OCI-LY1 (cell line): ENCODE measurements around the gene GULP1.

Experiments used
- H2AFZ ChIP-seq: fragments of 200-600 bp; sonication (generic), shearing (Covaris generic); 2 replicates; pipeline ENCODE4 v1.6.0; 2014; ENCODE audit warnings: antibody characterized with exemption, mild to moderate bottlenecking, low read length
- H3F3A ChIP-seq: fragments of 200-600 bp; sonication (generic), shearing (Covaris generic); 2 replicates; pipeline ENCODE4 v1.6.0; 2014; ENCODE audit warnings: mild to moderate bottlenecking, antibody characterized with exemption, low read length, moderate library complexity; ENCODE audit not compliant: insufficient read depth
- H3K27ac ChIP-seq: fragments of 200-600 bp; sonication (generic); 2 replicates; pipeline ENCODE4 v1.5.1; 2014; ENCODE audit warnings: low read length, mixed run types, mild to moderate bottlenecking, low read depth; ENCODE audit not compliant: poor library complexity, severe bottlenecking
- H3K27me3 ChIP-seq: fragments of 200-600 bp; sonication (generic); 2 replicates; pipeline ENCODE4 v1.6.0; 2014; ENCODE audit warnings: antibody characterized with exemption, mild to moderate bottlenecking, low read length, moderate library complexity; ENCODE audit not compliant: insufficient read depth
- H3K36me3 ChIP-seq: fragments of 200-600 bp; sonication (generic); 2 replicates; pipeline ENCODE4 v1.6.1; 2014; ENCODE audit warnings: mild to moderate bottlenecking, antibody characterized with exemption, low read length, moderate library complexity, mixed read lengths; ENCODE audit not compliant: insufficient read depth
- H3K4me1 ChIP-seq: fragments of 200-600 bp; sonication (generic); 2 replicates; pipeline ENCODE4 v1.5.1; 2014; ENCODE audit warnings: mild to moderate bottlenecking, low read length, moderate library complexity; ENCODE audit not compliant: insufficient read depth, severe bottlenecking
- H3K4me2 ChIP-seq: fragments of 200-600 bp; sonication (generic), shearing (Covaris generic); 2 replicates; pipeline ENCODE4 v1.6.1; 2014; ENCODE audit warnings: low read length
- H3K4me3 ChIP-seq: fragments of 200-600 bp; sonication (generic); 2 replicates; pipeline ENCODE4 v1.5.1; 2014; ENCODE audit warnings: low read length, low read depth, mild to moderate bottlenecking, mixed read lengths; ENCODE audit not compliant: poor library complexity, severe bottlenecking
- H3K79me2 ChIP-seq: fragments of 200-600 bp; shearing (Covaris generic); 2 replicates; pipeline ENCODE4 v1.6.1; 2016; ENCODE audit warnings: mixed run types, low read length, mixed read lengths; ENCODE audit not compliant: insufficient read depth
- H3K9ac ChIP-seq: fragments of 200-600 bp; sonication (generic), shearing (Covaris generic); 2 replicates; pipeline ENCODE4 v1.6.1; 2014; ENCODE audit warnings: mild to moderate bottlenecking, low read length, mixed read lengths
- H3K9me2 ChIP-seq: fragments of 200-600 bp; sonication (generic), shearing (Covaris generic); 2 replicates; pipeline ENCODE4 v1.6.1; 2014; ENCODE audit warnings: low read depth, mild to moderate bottlenecking, low read length, mixed read lengths
- H3K9me3 ChIP-seq: fragments of 200-600 bp; shearing (Covaris generic); 2 replicates; pipeline ENCODE4 v1.6.1; 2014; ENCODE audit warnings: low read length, mixed read lengths
- H4K20me1 ChIP-seq: fragments of 200-600 bp; sonication (generic), shearing (Covaris generic); 2 replicates; pipeline ENCODE4 v1.6.0; 2016; ENCODE audit warnings: mild to moderate bottlenecking, low read length; ENCODE audit not compliant: insufficient read depth
- CTCF ChIP-seq: fragments of 200-600 bp; sonication (generic), shearing (Covaris generic); IDR thresholded peaks from 2 replicates; pipeline ENCODE4 v1.5.1; 2017; ENCODE audit warnings: mild to moderate bottlenecking, antibody characterized with exemption, low read length, moderate library complexity, mixed read lengths
- EZH2 ChIP-seq: fragments of 200-600 bp; sonication (generic), shearing (Covaris generic); IDR thresholded peaks from 2 replicates; pipeline ENCODE4 v1.8.0; 2017; ENCODE audit warnings: borderline replicate concordance, mixed run types, mild to moderate bottlenecking, antibody characterized with exemption, low read length, moderate library complexity, mixed read lengths

GULP1 gene

DNA sequence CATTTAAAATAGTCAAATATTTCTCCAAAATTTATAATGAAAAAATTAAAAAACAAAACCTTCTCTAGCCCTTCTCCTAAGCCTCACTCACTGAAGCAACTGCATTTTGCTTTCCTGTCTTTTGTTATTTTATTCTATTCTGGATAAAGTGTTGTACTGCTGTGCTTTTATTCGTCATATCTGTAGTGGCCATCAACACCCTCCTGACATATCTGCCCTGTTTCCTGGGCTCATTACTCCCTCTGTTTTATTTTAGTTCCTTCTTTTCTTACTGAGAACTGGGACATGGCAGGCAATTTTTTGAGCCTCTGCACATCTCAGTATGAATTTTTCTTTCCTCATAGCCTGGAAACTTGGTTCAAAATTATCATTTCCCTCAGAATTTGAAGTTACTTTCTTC lies 224.2 kb downstream of the GULP1 start:
- H3K36me3 ChIP-seq: no peaks in the 10 kb centered on the region
- H3K27me3 ChIP-seq: no peaks in the 10 kb centered on the region
- no peaks in the 10 kb centered on the region for H3K9me2 ChIP-seq
- no peaks in the 10 kb centered on the region for H3K79me2 ChIP-seq
- H3K9me3 ChIP-seq: no peaks in the 10 kb centered on the region
- no peak overlapping the region for H3K4me2 ChIP-seq
- no peak overlapping the region for H2AFZ ChIP-seq
- no peaks in the 10 kb centered on the region for H3F3A ChIP-seq
- no peak overlapping the region for H3K4me3 ChIP-seq
- no peak overlapping the region for H3K9ac ChIP-seq
- TF ChIP-seq CTCF (no peak), EZH2 (no peak)
- H4K20me1 ChIP-seq: no peaks in the 10 kb centered on the region
- H3K27ac ChIP-seq: no peak overlapping the region
- no peaks in the 10 kb centered on the region for H3K4me1 ChIP-seq

- no peak overlapping the region for H3K27ac ChIP-seq
- TF ChIP-seq CTCF: no peak
- TF ChIP-seq EZH2: no peak
- H3K9me3 ChIP-seq: no peaks in the 10 kb centered on the region
- H3K4me3 ChIP-seq: no peak overlapping the region
- no peaks in the 10 kb centered on the region for H3K27me3 ChIP-seq
- no peaks in the 10 kb centered on the region for H3K9me2 ChIP-seq
- no peaks in the 10 kb centered on the region for H3K4me1 ChIP-seq
- no peak overlapping the region for H3K9ac ChIP-seq
- no peaks in the 10 kb centered on the region for H4K20me1 ChIP-seq
- H3K36me3 ChIP-seq: no peaks in the 10 kb centered on the region
- no peaks in the 10 kb centered on the region for H3K79me2 ChIP-seq
- H2AFZ ChIP-seq: no peak overlapping the region
- H3K4me2 ChIP-seq: no peak overlapping the region
- H3F3A ChIP-seq: no peaks in the 10 kb centered on the region
Observed at GRCh38 chr2:188517549-188518215, 226.0 kb downstream of the GULP1 start.

GRCh38 chr2:188518381-188518780 lies 226.7 kb downstream of the GULP1 start:
- Histone ChIP-seq H3K9me2 (no peaks in the 10 kb centered on the region), H3K36me3 (no peaks in the 10 kb centered on the region), H4K20me1 (no peaks in the 10 kb centered on the region), H3K9ac (no peak overlapping the region), H3K9me3 (no peaks in the 10 kb centered on the region), H3K4me2 (no peak overlapping the region), H3K27me3 (no peaks in the 10 kb centered on the region), H3K79me2 (no peaks in the 10 kb centered on the region), H3K27ac (no peak overlapping the region), H3K4me1 (no peaks in the 10 kb centered on the region), H3K4me3 (no peak overlapping the region), H3F3A (no peaks in the 10 kb centered on the region), H2AFZ (no peak overlapping the region)
- no peak for TF ChIP-seq CTCF
- TF ChIP-seq EZH2: no peak
